Measurements from ENCODE around the gene WDR27. TPM values are rescaled to one million over a fixed set of nuclear protein-coding genes. Genes with fewer than 3 reads are reported as not detected.

Gene WDR27
- 27.6 and 29.9 TPM in 2 replicates for total RNA-seq

GRCh38 chr6:169701954-169702839, at the start of gene WDR27, which contains the start of gene C6orf120:
WDR27 (minus strand) TSS chr6:169702029; CDS start chr6:169689005, 13,024 bp downstream.
C6orf120 (plus strand) TSS chr6:169702126; CDS start chr6:169702460, 334 bp downstream.

GRCh38 chr6:169724494-169725124, 22.8 kb upstream of the WDR27 start, which contains the start of gene PHF10:
PHF10 (minus strand) TSS chr6:169724500; CDS start chr6:169723931, 569 bp downstream.

Other genes starting within 250 kb of the WDR27 start
- 25.3 and 35.5 TPM in 2 replicates for gene C6orf120, start 97 bp upstream of the WDR27 start, total RNA-seq
- gene PHF10, start 22.5 kb upstream of the WDR27 start, total RNA-seq, result 25.7 and 36.2 TPM in 2 replicates
- 0.86 and 1.2 TPM in 2 replicates for gene DYNLT2, start 49.5 kb upstream of the WDR27 start, total RNA-seq
- 14.8 and 18.8 TPM in 2 replicates for gene ERMARD, start 49.6 kb upstream of the WDR27 start, total RNA-seq

All from dermis lymphatic vessel endothelial cell (primary cell).